K562 (cell line): ENCODE measurements around the gene CDRT4. TPM values are rescaled to one million over a fixed set of nuclear protein-coding genes. Genes with fewer than 3 reads are reported as not detected.

ENCODE experiments used
- ATAC-seq: fragments of 200-7000 bp; cut with Tn5 transposase; 3 replicates; pipeline ENCODE4 v1.9.1; 2020; ENCODE audit warnings: moderate library complexity
- BruUV-seq: library from RNA; stranded (reverse); fragments of 400-500 nt; replicated peaks from 2 replicates; lab custom pipeline; 2021; lab: Mats Ljungman, UMichigan
- CTCF ChIA-PET: fragments of 300-600 bp; formaldehyde crosslinking; extraction: SDS; loops from one replicate; lab custom pipeline; 2021; ENCODE audit warnings: low intra/inter-chr PET ratio; lab: Yijun Ruan, JAX
- POLR2A ChIA-PET: fragments of 300-600, 350-650 bp; sonication (Branson Sonifier 250); formaldehyde crosslinking; extraction: SDS; loops from one replicate; lab custom pipeline; 2021; ENCODE audit warnings: antibody characterized with exemption, inconsistent platforms; lab: Yijun Ruan, JAX
- DNase-seq, 4 experiments: peaks; one replicate each; pipeline versions ENCODE4 v3.0.0 to v3.0.0-alpha.2; 2011 to 2018; ENCODE audit warnings: low spot score in 3 of 4, mixed read lengths in 3 of 4; ENCODE audit errors: extremely low read depth in 1 of 4
- FAIRE-seq: peaks from 2 replicates; lab custom pipeline; 2011; peaks lifted over from hg19 to GRCh38; lab: Jason Lieb, UNC
- H2AFZ ChIP-seq: 2 replicates; pipeline ENCODE4 v1.6.0; 2011; ENCODE audit warnings: low read depth, low read length, control low read depth, inconsistent platforms
- H3K27ac ChIP-seq: fragments of 200-600 bp; 3 replicates; pipeline ENCODE4 v1.8.0; 2011; ENCODE audit warnings: low read depth, mild to moderate bottlenecking, control low read depth, inconsistent platforms, low read length, moderate library complexity, mixed read lengths; ENCODE audit errors: extremely low read depth
- H3K27me3 ChIP-seq, 2 experiments: fragments of 300-600 bp in 1 of 2; 2 replicates in 1 of 2; 3 replicates in 1 of 2; pipeline versions ENCODE4 v1.6.0 to v1.8.0; 2011; ENCODE audit warnings: inconsistent platforms in 2 of 2, low read length in 2 of 2, mild to moderate bottlenecking in 1 of 2, mixed read lengths in 1 of 2, moderate library complexity in 1 of 2; ENCODE audit not compliant: control insufficient read depth in 2 of 2, insufficient read depth in 2 of 2
- H3K36me3 ChIP-seq: fragments of 300-600 bp; 3 replicates; pipeline ENCODE4 v1.8.0; 2011; ENCODE audit warnings: mild to moderate bottlenecking, low read length, inconsistent platforms; ENCODE audit not compliant: control insufficient read depth, insufficient read depth
- H3K4me1 ChIP-seq, 2 experiments: fragments of 200-600 bp in 1 of 2; replicated peaks in 1 of 2; 2 replicates in 1 of 2; 3 replicates in 1 of 2; pipeline versions ENCODE4 v1.5.1 to v1.8.0; 2011; ENCODE audit warnings: inconsistent platforms in 2 of 2, low read length in 2 of 2, mild to moderate bottlenecking in 1 of 2, mixed read lengths in 1 of 2, moderate library complexity in 1 of 2; ENCODE audit not compliant: control insufficient read depth in 2 of 2, insufficient read depth in 2 of 2
- H3K4me2 ChIP-seq: 2 replicates; pipeline ENCODE4 v1.6.1; 2011; ENCODE audit warnings: low read length, control low read depth, inconsistent platforms, mixed read lengths; ENCODE audit not compliant: insufficient read depth
- H3K4me3 ChIP-seq: fragments of 200-600 bp; sonication (generic), shearing (Covaris generic); 2 replicates; pipeline ENCODE4 v1.5.1; 2016; ENCODE audit warnings: control low read depth, inconsistent platforms
- H3K79me2 ChIP-seq: fragments of 200-600 bp; 3 replicates; pipeline ENCODE4 v1.8.0; 2011; ENCODE audit warnings: low read length, inconsistent platforms; ENCODE audit not compliant: control insufficient read depth, insufficient read depth
- H3K9ac ChIP-seq, 2 experiments: 2 replicates each; pipeline versions ENCODE4 v1.6.0 to v1.6.1; 2011; ENCODE audit warnings: low read depth in 2 of 2, low read length in 2 of 2, control low read depth in 1 of 2, inconsistent platforms in 1 of 2, mild to moderate bottlenecking in 1 of 2, mixed read lengths in 1 of 2; ENCODE audit not compliant: insufficient read depth in 1 of 2
- H3K9me1 ChIP-seq: one replicate; pipeline ENCODE4 v1.6.0; 2011; ENCODE audit warnings: inconsistent platforms, mild to moderate bottlenecking, low read length, moderate library complexity; ENCODE audit not compliant: control insufficient read depth, insufficient read depth
- H3K9me3 ChIP-seq: replicated peaks from 2 replicates; pipeline ENCODE4 v1.5.1; 2011; ENCODE audit warnings: low read depth, low read length, inconsistent platforms; ENCODE audit not compliant: control insufficient read depth, insufficient read depth
- H4K20me1 ChIP-seq: replicated peaks from 2 replicates; pipeline ENCODE4 v1.6.1; 2011; ENCODE audit warnings: low read length, inconsistent platforms, mixed read lengths; ENCODE audit not compliant: control insufficient read depth, insufficient read depth
- BCLAF1 ChIP-seq, 2 experiments: fragments of 450-650 bp in 1 of 2; IDR thresholded peaks; 2 replicates each; pipeline ENCODE4 v1.6.1; 2011 to 2017; ENCODE audit warnings: low read depth in 2 of 2, antibody characterized with exemption in 1 of 2, borderline replicate concordance in 1 of 2, low read length in 1 of 2, mild to moderate bottlenecking in 1 of 2, mixed read lengths in 1 of 2; ENCODE audit not compliant: control insufficient read depth in 1 of 2
- MGA ChIP-seq: fragments of 450-650 bp; IDR thresholded peaks from 2 replicates; pipeline ENCODE4 v1.6.1; 2016; ENCODE audit warnings: mild to moderate bottlenecking, moderate library complexity
- MYBL2 ChIP-seq, 2 experiments: fragments of 450-650 bp in 1 of 2; sonication (generic) in 1 of 2; formaldehyde crosslinking in 1 of 2; IDR thresholded peaks; 2 replicates each; pipeline versions ENCODE4 v1.6.1 to v1.8.1; 2017 to 2022; ENCODE audit warnings: borderline replicate concordance in 1 of 2, inconsistent platforms in 1 of 2, low read depth in 1 of 2, mild to moderate bottlenecking in 1 of 2, missing genetic modification reagents in 1 of 2, moderate library complexity in 1 of 2
- POLR3A ChIP-seq: IDR thresholded peaks from 2 replicates; pipeline ENCODE4 v1.6.1; 2011; ENCODE audit warnings: borderline replicate concordance, mild to moderate bottlenecking, moderate library complexity; ENCODE audit not compliant: insufficient read length, insufficient read depth; ENCODE audit errors: extremely low read depth
- PRMT5 ChIP-seq: sonication (generic); formaldehyde crosslinking; IDR thresholded peaks from 2 replicates; pipeline ENCODE4 v1.5.0; 2020; ENCODE audit warnings: missing genetic modification reagents
- WGBS: fragments of 100-300 bp; shearing (Covaris generic); methylation state at CpG from one replicate; pipeline ENCODE4 v1.1.6; 2016; ENCODE audit warnings: low coverage, mixed read lengths; ENCODE audit not compliant: insufficient coverage; ENCODE audit errors: missing lambda C conversion rate; 5-methylcytosine and 5-hydroxymethylcytosine counted together
- in situ Hi-C: fragments of 300-500 bp; cut with MboI; formaldehyde crosslinking; loops from 4 replicates; pipeline ENCODE4 v1.15.0; 2018; ENCODE audit warnings: inconsistent platforms, mixed read lengths
- intact Hi-C: fragments of 100-400 bp; cut with micrococcal nuclease; formaldehyde crosslinking; loops from 2 replicates; pipeline ENCODE4 v1.14.2; 2022
- polyA plus RNA-seq, 8 experiments: library from polyadenylated mRNA; depleted of rRNA in 4 of 8; stranded (reverse) in 5 of 8; unstranded in 3 of 8; fragments of >200 nt; fragmentation: Nextera tagmentation in 2 of 8; fragmentation: Illumina TruSeq in 1 of 8; extraction: Ambion mirVana in 2 of 8; extraction: Trizol in 1 of 8; gene quantifications; 2 replicates each; pipeline versions ENCODE4 v1.2.1 to v1.2.3, GENCODE V29; 2011 to 2014; ENCODE audit warnings: inconsistent platforms in 1 of 8, missing spikeins in 1 of 8
- total RNA-seq, 7 experiments: library from RNA; depleted of rRNA in 6 of 7; stranded (reverse); fragments of >200 nt in 6 of 7; fragmentation: Illumina TruSeq in 2 of 7; extraction: Trizol in 2 of 7; gene quantifications; 2 replicates each; pipeline versions ENCODE4 v1.2.1 to v1.2.3, GENCODE V29; 2011 to 2021; ENCODE audit warnings: low replicate concordance in 1 of 7

The CDRT4 gene
- total and polyA plus RNA-seq, 9 of the 15 experiments (the other 6 are each of a cell fraction or from before 2014, with no cell fraction given): 1.7 to 6.4 (median 3.5) TPM

- Histone ChIP-seq H3K4me3 (no peak overlapping the region), H3K36me3 (peaks cover 2% of the 10 kb centered on the region; the same call in 1 of the 3 replicates), H3K9me3 (no peaks in the 10 kb centered on the region), H3K9ac (no peak overlapping the region), H2AFZ (no peak overlapping the region), H3K9me1 (no peaks in the 10 kb centered on the region), H3K79me2 (no peaks in the 10 kb centered on the region), H3K4me1 (no peaks in the 10 kb centered on the region), H4K20me1 (no peaks in the 10 kb centered on the region), H3K27ac (no peak overlapping the region), H3K4me2 (no peak overlapping the region), H3K27me3 (no peaks in the 10 kb centered on the region)
- ATAC-seq: no peak
- 85% methylated on average over 6 of the region's 6 CpGs for whole genome bisulfite sequencing
- POLR2A ChIA-PET: no interaction called here
- no TSS peak for BruUV-seq
- intact Hi-C loops: no loop called here
- no peak for DNase-seq
- no peak for FAIRE-seq
- CTCF ChIA-PET: no interaction called here
- in situ Hi-C loops: no loop called here
- TF ChIP-seq MGA (no peak), MYBL2 (IDR thresholded peaks at IDR 0.05; ENCODE audit: low read depth) (no peak), MYBL2 (CRISPR knock-in tag; IDR thresholded peaks at IDR 0.05; ENCODE audit: borderline replicate concordance) (no peak), POLR3A (no peak), BCLAF1 (IDR thresholded peaks at IDR 0.05; ENCODE audit: borderline replicate concordance in 1 of 2, control insufficient read depth in 1 of 2, low read depth in 2 of 2, low read length in 1 of 2) (no peak), PRMT5 (CRISPR knock-in tag) (no peak)
Observed at GRCh38 chr17:15481481-15481880, 14.1 kb upstream of the CDRT4 start.
